ENCODE data around the gene CTTNBP2.

CTTNBP2 gene

GRCh38 chr7:117790251-117790650 is 83.0 kb downstream of the CTTNBP2 start:
- DNase-seq (ENCODE audit: low spot score): no peak

- DNase-seq (ENCODE audit: low spot score): no peak
These were observed 87.8 kb downstream of the CTTNBP2 start for GRCh38 chr7:117785431-117785830.

- DNase-seq (ENCODE audit: low spot score): no peak
These were observed 88.9 kb downstream of the CTTNBP2 start for GRCh38 chr7:117784315-117784714.

DNA sequence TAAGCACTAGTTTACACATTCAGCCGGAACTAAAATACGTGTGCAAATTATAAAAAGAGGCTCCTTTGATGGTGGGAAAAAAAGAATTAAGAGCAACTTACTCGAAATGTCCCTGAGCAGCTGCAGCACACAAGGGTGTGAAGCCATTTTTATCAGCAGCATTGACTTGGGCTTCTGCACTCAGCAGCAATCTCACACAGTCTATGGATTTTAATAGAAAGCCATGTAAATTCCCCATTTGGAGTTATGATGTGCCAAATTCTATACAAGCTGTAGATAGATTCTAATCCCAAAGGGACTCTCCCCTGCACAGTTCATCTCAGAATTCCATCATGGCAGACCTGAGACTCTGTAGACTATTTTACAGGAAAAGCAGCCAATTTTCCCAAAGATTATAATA is 90.5 kb downstream of the CTTNBP2 start:
- no peak for DNase-seq (ENCODE audit: low spot score)

GRCh38 chr7:117781707-117782106 is 91.5 kb downstream of the CTTNBP2 start:
- no peak for DNase-seq (ENCODE audit: low spot score)

GRCh38 chr7:117780832-117781231 is 92.4 kb downstream of the CTTNBP2 start:
- no peak for DNase-seq (ENCODE audit: low spot score)

GRCh38 chr7:117777335-117778142 is 95.7 kb downstream of the CTTNBP2 start:
- DNase-seq (ENCODE audit: low spot score): peak; percentile 11

DNA sequence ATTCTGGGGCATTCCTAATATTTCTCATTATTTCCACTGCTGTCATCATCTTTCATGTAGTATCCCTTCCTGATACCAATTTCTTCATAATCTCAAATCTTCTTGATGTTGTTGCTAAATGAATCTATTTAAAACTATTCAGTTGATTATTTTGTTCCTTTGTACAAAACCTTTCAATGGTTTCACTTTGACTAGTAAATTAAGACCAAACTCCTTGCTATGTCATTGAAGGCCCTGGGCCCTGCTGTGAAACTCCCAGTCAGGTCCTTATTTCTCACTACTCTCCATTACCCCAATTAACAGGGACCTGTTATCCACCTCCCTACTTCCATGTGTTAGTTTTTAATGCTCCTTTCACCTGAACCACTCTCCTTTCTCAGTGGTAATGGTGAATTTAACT is 97.0 kb downstream of the CTTNBP2 start:
- no peak for DNase-seq (ENCODE audit: low spot score)

DNA sequence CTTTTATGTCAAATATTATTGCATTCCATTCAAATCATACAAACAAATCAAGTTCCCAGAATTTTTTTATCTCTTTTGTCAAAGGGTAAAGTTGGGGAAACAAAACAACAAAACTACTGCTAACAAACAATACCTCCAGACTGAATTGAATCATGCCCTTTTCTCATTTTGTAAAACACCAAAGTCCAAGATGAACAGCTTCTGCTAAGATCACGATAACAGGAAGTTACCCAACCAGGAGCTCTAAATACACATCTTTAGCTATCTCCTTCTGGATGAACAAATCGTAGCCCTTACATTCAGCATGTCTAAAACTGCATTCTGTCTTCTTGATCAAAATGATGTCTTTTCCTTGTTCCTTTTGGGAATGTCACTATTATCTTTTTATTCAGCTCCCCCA is 97.4 kb downstream of the CTTNBP2 start:
- no peak for DNase-seq (ENCODE audit: low spot score)

DNA sequence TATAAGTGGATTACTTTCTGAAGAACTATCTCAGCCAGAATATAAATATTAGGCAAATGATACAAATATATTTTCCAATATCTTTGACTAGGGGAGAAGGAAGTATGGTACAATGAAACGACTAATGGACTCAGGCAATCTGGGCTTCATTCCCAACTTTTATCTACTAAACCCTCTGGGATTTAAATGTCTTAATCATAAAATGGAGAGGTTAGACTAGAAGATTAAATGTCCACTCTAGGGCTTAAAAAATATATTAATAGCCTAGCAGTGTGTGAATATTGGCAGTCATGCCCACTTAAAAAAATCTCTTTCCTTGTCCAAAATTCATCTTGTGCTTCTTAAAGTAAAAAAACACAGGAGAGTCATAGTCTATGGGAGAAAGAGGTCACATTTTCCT is 98.3 kb downstream of the CTTNBP2 start:
- DNase-seq (ENCODE audit: low spot score): no peak

- DNase-seq (ENCODE audit: low spot score): no peak
These were observed 100.8 kb downstream of the CTTNBP2 start for GRCh38 chr7:117772421-117772820.

- DNase-seq (ENCODE audit: low spot score): no peak
These were observed 101.5 kb downstream of the CTTNBP2 start for GRCh38 chr7:117771756-117772155.

GRCh38 chr7:117769085-117769484 is 104.2 kb downstream of the CTTNBP2 start:
- DNase-seq (ENCODE audit: low spot score): no peak

GRCh38 chr7:117767951-117768350 is 105.3 kb downstream of the CTTNBP2 start:
- no peak for DNase-seq (ENCODE audit: low spot score)

DNA sequence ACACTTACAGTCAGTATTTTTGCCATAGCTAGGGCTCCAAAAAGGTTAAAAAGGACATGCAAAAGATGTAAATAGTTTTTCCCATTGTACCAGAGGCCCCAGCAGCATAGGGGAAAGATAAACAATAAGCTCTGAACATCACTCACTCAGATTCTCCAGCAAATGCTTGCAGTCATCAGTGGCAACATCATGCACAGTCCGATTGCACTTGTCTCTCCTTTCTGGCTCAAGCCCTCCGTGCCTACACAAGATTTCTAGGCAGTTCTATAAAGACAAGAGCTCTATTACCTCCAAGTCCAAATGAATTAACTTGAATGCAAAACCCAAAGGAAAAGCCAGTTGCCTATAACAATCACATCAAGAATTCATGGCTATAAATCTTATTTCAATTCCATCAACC is 106.3 kb downstream of the CTTNBP2 start:
- DNase-seq (ENCODE audit: low spot score): no peak

- no peak for DNase-seq (ENCODE audit: low spot score)
These were observed 109.2 kb downstream of the CTTNBP2 start for GRCh38 chr7:117764031-117764430.

DNA sequence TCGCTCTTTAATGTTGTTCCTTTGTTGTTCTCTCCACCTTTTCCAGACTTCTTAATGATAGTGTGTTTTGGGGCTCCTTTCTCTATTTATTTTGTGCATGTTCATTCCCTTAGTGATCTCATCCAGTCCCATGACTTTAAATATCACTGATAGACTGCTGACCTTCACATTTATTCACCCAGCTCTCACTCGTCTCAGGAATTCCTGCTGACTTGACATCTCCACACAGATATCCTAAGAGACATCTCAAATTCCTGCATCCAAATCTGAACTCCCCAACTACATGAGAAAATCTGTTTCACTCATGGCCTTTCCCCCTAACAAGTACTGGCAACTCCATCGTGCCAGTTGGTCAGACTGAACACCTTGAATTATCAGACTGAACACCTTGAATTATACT is 111.2 kb downstream of the CTTNBP2 start:
- DNase-seq (ENCODE audit: low spot score): no peak

- no peak for DNase-seq (ENCODE audit: low spot score)
These were observed 113.1 kb downstream of the CTTNBP2 start for GRCh38 chr7:117759950-117760640.

GRCh38 chr7:117757440-117757839 is 115.8 kb downstream of the CTTNBP2 start:
- DNase-seq (ENCODE audit: low spot score): no peak

DNA sequence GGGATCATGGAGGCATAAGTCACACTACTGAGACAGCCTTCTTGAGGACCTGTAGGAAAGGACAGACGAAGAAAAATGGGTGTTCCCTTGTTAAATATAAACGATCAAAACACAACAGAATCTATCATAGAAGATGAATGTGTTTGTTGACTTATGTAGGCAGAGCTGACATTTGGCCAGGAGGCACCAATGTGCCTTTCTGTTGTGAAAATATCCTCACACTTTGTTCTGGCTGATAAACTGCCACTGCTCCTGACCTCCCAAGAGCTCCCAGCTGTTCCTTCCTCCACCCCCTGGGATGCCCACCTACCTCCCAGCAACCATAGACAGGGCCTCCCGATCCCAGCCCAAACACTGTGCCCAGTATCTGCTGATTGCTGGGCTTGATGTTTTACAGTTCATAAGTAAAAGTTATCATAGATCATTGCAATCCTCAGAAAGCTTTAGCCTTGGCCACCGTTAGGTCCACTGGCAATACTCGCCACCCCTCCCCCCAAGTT is 116.6 kb downstream of the CTTNBP2 start:
- DNase-seq (ENCODE audit: low spot score): no peak

DNA sequence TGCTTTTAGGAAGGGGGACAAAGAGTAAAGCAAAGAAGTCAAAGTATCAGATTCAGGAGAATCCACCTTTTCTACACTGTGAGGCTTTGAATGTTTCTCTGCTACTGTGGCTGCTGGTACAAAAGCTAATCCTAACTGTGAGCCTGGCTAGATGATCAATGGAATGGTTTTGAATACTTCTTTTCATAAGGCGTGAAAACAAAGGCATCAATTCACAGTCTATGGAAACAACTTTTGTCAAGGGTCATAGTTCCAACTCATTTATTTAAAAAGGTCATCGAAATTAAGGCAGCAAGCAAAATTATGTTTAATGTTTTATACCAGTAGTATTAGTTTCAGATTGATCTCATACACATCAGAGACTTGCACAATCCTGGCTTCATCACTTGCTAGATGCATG is 118.1 kb downstream of the CTTNBP2 start:
- no peak for DNase-seq (ENCODE audit: low spot score)

GRCh38 chr7:117751775-117752174 is 121.5 kb downstream of the CTTNBP2 start:
- DNase-seq (ENCODE audit: low spot score): no peak

Measured in SW480 (cell line).